Fibroblast of pulmonary artery (primary cell): ENCODE data around the gene AIP.
A peak's percentile ranks its signal among the peaks of the same experiment; 100 is the strongest.
"Not testable (repeated sequence)": the region's sequence is repeated elsewhere in the genome, so short reads cannot be mapped to it uniquely, and the experiment has no call there.

ENCODE experiments used
- DNase-seq: peaks from one replicate; pipeline ENCODE4 v3.0.0-alpha.2; 2010; ENCODE audit warnings: low read depth
- H3K4me3 ChIP-seq: replicated peaks from 2 replicates; pipeline ENCODE4 v1.5.1; 2011; ENCODE audit warnings: low read depth, mild to moderate bottlenecking, control low read depth, low read length, moderate library complexity
- CTCF ChIP-seq: IDR thresholded peaks from 2 replicates; pipeline ENCODE4 v1.5.1; 2011; ENCODE audit warnings: mild to moderate bottlenecking, control low read depth, low read length, inconsistent platforms; ENCODE audit errors: missing control alignments

The AIP gene

GRCh38 chr11:67469508-67469811, 13.4 kb upstream of the AIP start:
- TF ChIP-seq CTCF, result no peak
- no peak for DNase-seq

GRCh38 chr11:67470337-67471002, 12.4 kb upstream of the AIP start:
- no peak for DNase-seq
- no peak overlapping the region for H3K4me3 ChIP-seq
- TF ChIP-seq CTCF, result no peak

More at GRCh38 chr11:67469508-67469811, 13.4 kb upstream of the AIP start:
- H3K4me3 ChIP-seq, result peak overlapping the region; percentile 67

GRCh38 chr11:67472882-67473281, 9.9 kb upstream of the AIP start:
- DNase-seq, result no peak
- H3K4me3 ChIP-seq, result no peak overlapping the region
- TF ChIP-seq CTCF, result no peak

GRCh38 chr11:67476692-67477091, 6.1 kb upstream of the AIP start:
- not testable (repeated sequence) for DNase-seq, H3K4me3 ChIP-seq

GRCh38 chr11:67477344-67478050, 5.3 kb upstream of the AIP start:
- DNase-seq, H3K4me3 ChIP-seq: not testable (repeated sequence)

GRCh38 chr11:67482275-67482826, 475 bp upstream of the AIP start:
- H3K4me3 ChIP-seq, result peak overlapping the region; percentile 76
- DNase-seq, result no peak
- TF ChIP-seq CTCF, result no peak

- DNase-seq, result no peak
- peak overlapping the region; percentile 76 for H3K4me3 ChIP-seq
Measured at GRCh38 chr11:67483831-67484665, 1.2 kb downstream of the AIP start.

More at GRCh38 chr11:67483831-67484665, 1.2 kb downstream of the AIP start:
- TF ChIP-seq CTCF, result no peak
